Stimulated activated CD8-positive, alpha-beta memory T cell treated with anti-CD3 and anti-CD28 coated beads, Interleukin-4, amount 100 ng/mL, for 4 hours (primary cell): Measurements from ENCODE around the gene CCDC185.
"Not testable (repeated sequence)": the region's sequence is repeated elsewhere in the genome, so short reads cannot be mapped to it uniquely, and the experiment has no call there.

Experiments used
- DNase-seq, 2 donors: peaks; one replicate each; pipeline ENCODE4 v3.0.0-alpha.2; 2020; ENCODE audit warnings: low read depth in 2 of 2, low spot score in 1 of 2

Gene CCDC185

DNA sequence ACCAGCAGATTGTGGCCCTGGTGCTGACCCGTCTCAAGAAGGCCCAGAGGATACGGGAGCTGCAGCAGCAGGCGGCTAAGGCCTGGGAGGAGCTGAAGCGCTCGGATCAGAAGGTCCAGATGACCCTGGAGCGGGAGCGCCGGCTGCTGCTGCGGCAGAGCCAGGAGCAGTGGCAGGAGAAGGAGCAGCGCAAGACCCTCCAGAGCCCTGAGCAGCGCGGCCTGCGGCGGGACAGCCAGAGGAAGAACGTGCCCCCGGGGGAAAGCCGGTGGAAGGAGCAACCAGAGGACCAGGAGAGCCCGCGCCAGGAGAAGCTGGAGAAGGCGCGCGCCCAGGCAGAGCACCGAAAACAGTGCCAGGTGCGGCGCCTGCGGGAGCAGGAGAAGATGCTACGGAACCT lies 1.0 kb downstream of the CCDC185 start:
- no peak for DNase-seq

DNA sequence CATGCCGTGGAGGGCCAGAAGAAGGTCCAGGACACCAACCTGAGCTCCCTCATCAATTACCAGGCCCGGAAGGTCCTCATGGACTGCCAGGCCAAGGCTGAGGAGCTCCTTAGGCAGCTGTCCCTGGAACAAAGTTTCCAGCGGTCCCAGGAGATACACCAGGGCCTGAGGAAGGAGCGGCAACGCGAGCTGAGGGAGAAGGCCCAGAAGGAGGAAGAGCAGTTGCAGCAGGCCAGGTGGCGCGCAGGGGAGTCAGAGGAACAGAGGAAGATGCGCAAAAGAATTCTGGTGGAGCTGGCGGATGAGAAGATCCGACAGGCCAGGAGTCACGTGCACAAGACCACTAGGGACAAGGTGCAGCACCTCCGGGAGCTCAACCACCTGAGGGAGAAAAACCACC lies 1.5 kb downstream of the CCDC185 start:
- no peak for DNase-seq

DNA sequence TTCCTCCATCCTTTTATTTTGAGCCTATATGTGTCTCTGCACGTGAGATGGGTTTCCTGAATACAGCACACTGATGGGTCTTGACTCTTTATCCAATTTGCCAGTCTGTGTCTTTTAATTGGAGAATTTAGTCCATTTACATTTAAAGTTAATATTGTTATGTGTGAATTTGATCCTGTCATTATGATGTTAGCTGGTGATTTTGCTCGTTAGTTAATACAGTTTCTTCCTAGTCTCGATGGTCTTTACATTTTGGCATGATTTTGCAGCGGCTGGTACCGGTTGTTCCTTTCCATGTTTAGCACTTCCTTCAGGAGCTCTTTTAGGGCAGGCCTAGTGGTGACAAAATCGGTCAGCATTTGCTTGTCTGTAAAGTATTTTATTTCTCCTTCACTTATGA lies 6.2 kb downstream of the CCDC185 start:
- DNase-seq, result not testable (repeated sequence)

DNA sequence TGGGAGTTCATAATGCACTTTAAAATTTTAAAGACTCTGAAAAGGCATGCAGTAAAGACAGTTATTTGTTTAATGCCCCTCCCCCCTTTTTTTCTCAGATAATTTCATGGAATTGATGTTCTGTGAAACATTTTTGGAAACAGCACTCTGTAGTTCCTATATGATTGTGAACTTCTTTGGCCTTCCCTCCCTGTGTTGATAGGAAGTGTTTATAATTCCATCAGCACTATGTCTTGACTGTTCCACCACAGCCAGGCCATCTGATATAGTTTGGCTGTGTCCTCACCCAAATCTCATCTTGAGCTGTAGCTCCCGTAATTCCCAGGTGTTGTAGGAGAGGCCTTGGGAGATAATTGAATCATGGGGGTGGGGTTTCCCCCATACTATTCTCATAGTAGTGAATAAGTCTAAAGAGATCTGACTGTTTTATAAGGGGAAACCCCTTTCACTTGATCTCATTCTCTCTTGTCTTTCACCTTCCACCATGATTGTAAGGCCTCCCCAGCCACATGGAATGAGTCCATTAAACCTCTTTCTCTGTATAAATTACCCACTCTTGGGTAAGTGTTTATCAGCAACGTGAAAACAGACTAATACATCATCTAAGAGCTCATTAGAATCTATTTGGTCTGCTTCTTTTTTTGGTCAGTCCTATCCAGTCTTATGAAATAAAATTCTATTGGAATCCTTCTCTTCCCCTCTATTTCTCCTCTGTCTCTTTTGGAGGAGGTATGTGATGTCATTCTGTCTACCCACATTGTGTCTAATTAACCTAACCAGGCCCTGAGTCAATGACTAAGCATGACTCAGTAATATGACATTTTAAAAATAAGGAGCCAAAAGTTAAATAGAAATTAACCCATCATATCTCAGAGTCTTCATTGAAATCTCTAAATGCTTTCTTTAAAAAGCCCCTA lies 8.9 kb downstream of the CCDC185 start:
- no peak for DNase-seq

DNA sequence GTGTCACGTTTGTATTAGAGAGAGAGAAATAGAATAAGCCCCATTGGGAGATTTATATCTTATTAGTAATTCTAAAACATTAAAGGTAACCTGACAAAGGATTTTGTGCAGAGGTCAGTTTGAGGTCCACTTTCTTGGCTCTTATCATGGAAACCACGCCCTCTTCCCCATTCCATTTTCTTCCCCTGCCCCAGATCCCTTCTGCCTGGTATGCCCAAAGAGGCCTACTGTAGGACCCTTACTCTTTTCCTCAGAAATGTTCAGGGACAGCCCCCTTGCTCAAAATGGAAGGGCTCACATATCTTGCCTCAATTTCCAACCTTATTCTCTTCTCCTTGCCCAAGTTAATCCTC lies 9.6 kb downstream of the CCDC185 start:
- no peak for DNase-seq

DNA sequence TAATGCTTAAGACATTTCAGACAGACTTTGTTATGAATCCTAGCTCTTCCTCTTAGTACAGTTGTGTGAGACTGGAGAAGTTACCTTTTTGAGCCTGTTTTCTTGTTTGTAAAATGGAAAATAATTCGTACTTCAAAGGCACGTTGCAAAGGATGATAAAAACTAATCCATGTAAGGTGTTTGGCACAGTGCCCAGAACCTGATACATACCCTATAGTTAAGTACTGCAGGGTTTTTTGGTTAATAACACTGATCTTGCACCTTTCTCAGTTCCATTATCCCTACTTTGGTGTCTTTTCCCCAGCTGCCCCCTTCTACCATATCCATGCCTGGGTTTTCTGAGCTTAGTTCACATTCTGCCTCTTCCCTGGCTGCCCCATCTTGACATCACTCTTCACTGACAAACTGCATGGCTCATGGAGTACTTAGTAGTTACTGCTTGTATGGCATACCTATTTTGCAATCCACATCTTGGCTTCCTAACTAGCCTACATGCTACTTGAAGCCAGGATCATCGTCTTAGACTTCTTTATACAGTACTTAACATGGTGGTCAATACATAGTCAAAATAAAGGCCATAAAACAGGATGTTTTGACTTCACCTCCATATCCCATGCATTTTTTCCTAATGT lies 10.1 kb downstream of the CCDC185 start:
- no peak for DNase-seq

DNA sequence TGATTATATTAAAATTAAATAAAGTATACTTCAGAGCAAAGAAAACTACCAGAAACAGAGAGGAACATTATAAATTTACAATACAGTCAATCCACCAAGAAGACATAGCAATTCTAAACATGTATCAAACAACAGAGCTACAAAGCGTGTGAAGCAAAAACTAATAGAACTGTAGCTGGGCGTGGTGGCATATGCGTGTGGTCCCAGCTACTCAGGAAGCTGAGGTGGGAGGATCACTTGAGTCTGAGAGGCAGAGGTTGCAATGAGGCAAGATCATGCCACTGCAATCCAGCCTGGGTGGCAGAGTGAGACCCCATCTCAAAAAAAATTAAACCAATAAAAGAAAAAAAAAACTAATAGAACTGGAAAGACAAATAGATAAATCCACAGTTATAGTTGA lies 12.3 kb downstream of the CCDC185 start:
- DNase-seq, result no peak

DNA sequence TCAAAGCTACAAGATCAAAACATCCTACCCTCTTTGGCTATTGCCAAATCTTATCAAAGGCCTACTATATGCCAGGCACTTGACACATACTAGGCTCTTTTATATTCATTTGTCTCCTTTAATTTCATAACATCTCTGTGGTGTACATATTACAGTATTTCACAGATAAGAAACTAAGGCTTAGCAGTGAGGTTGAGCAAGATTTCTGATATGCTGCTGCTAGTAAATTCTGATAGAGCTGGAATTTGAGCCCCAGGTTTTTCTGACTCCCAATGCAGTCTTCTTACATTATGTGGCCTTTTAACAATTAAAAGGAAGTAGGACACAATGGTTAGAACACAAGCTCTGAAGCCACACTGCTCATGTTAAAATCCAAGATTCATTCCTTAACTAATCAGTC lies 16.8 kb downstream of the CCDC185 start:
- DNase-seq, result no peak

DNA sequence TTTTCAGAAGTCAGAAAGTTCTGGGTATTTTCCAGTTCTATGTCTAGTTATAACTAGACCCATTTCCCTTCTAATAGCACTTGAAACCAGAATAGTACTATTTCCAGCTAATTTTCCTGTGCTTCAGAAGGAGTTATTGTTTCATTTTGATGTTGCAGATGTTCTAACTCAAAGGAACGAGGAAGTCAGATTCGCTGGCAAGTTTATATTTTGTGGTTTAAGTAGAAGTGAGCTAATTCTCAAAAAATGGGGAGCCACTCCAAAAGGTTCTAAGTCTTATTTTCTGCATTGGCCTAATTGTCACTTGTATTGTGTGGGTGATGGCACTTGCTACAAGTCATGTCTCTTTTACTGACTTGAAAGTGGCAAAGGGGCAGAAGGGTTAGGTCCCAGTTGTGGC lies 18.1 kb downstream of the CCDC185 start:
- no peak for DNase-seq

DNA sequence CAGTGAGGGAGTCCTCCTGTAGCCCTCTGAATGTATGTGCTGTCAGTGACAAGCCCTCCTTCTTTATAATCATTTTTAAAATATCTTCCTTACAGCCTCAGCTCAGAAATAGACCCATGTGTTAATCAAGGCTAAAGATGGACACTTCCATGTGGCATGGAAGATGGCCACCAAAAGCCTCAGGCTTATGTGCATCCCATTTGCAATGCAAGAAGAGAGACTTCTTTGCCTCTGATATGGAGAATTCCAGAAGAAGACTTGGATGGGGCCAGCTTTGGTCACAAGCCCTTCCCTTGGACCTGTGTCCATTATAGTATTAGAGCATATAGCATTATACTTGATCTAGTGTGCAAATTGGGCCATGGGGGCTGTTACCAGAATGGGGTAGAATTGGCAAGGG lies 18.5 kb downstream of the CCDC185 start:
- no peak for DNase-seq

DNA sequence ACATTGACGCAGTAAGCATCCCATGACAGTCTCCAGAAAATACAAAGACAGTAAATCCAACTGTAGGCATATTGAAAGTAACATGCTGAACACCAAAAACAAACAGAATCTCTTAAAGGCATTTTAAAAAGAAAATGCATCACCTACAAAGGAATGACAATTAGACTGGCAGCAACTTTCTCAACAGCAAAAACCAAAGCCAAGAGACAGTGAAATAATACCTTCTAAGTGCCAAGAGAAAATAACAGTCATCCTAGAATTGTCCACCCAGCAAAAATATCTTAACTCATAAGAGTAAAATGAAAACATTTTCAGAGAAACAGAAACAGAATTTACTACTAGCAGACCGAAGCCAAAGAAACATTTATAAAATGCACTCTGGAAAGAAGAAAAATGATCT lies 20.0 kb downstream of the CCDC185 start:
- DNase-seq, result no peak

DNA sequence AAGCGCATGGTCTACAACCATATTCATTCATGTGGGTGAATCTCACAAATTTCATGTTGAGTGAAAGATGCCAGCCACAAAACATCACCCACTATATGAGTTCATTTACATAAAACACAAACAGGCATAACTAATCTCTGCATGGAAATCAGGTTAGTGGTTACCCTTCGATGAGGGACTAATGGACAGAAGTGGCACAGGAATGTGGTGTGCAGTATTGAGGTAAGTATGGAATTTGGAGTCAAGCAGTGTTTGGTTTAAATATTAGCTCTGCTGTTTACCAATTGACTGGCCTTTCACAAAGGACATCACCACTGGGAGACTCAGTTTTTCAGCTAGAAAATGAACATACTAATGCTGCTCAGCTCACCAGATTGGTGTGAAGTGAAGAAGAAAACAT lies 24.2 kb downstream of the CCDC185 start:
- no peak for DNase-seq

DNA sequence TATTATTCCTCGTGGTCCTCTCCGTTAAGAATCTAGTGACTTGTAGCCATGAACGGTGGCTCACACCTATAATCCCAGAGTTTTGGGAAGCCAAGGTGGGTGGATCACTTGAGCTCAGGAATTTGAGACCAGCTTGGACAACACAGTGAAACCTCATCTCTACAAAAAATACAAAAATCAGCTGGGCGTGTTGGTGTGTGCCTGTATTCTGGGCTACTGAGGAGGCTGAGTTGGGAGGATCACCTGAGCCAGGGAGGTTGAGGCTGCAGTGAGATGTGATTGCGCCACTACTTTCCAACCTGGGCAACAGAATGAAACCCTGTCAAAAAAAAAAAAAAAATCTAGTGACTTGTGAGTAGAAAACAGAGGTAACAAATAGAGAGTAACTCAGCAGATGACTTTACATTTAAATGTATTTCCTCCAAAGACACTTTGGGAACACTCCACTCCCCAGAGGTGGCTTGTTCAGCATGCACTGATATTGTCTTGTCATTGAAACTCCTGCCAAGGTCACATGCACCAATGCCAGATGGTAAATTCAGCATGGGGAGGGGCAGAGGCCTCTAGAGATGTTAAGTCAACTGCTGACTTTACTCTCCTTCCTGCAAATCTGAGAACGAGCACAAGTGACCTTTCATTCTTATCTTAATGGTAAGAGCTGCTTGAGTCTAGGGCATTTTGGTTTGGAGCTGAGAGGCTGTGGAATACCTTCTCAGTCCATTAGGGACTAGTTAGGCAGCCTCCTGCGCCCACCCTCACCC lies 24.9 kb downstream of the CCDC185 start:
- DNase-seq, result no peak

DNA sequence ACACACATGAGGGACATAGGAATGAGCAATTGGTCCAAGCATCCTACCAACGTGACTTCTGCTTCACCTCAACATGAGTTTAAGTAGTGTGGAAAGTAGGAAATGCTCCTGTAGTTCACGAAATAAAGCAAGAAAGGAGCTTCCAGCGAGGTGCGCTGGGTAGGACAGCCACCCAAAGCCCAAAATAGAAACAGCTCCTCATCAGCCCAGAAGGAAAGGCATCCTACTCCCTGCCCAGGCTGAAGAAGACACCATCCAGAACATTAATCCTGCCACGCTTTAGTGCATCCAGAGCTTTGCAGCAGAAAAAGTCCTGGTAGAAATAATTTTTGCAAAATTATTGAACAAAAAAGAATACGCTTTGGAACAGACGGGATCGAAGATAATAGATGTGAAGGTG lies 25.9 kb downstream of the CCDC185 start:
- DNase-seq, result no peak

DNA sequence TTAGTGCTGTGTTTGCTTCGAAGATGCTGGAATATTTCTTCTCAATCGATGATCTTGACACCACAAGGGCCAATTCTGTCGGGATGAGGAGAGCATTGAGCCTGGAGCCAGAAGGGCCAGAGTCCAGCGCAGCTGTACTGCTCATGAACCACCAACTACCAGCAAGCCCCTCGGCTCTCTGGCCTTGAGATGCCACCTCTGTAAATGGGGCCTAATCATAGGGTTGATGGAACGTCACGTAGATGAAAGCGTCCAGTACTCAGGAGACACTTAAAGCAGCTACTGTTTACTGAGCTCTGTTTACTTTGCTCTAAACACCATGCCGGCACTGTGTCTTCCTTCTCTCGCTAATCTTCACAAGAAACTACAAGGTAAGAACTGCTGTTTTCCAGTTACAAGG lies 26.3 kb downstream of the CCDC185 start:
- no peak for DNase-seq

DNA sequence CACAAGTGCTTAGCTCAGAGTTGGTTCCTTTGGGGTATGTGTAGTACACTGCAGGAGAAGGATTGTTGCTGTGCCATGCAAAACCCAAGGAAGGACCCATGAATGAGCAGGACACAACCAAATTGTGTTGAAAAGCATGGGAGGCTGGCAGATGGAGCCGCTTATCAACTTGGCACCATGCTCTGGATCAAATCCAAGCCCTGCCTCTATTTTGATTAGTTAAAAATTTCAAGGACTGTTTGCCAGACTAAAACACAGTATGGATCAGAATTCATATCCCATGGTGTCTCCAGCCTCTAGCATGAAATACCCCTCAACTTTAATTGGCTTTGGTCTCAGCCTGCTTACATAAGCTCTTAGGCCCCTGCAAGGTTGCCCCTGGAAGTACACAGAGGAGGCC lies 27.8 kb downstream of the CCDC185 start:
- DNase-seq, result no peak

DNA sequence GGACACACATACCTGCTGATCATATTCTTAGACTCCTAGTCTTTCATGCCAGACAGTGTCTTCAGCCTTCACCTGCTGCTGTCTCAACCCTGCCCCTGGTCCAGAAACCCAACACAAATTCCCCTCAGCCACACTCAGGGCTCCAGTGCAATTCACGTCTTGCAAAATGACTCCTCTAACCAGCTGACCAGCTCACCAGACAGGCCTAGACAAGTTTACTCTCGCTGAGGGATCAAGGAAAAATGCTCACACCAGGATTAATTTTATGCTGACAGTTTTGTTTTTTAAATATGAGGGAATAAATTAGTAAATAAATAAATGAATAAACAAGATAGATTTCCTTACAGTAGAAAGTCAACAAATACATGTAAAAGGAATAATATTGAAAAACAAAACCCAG lies 28.5 kb downstream of the CCDC185 start:
- no peak for DNase-seq

DNA sequence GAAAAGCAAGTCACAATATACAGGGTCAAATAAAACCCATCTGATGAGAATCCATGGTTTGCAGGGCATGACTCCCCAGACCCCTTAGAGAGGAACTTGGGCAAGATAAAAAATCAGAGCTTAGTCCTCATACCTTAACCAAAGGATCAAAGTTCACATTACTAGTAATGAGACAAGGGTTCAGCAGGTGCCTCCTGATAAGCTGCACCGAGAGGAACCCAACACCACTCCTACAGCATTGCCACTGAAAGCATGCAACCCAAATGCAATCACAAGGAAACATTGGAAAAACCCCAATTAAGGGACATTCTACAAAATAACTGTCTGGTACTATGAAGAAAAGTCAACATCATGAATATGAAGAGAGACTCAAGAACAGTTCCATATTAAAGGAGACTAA lies 29.7 kb downstream of the CCDC185 start:
- no peak for DNase-seq

DNA sequence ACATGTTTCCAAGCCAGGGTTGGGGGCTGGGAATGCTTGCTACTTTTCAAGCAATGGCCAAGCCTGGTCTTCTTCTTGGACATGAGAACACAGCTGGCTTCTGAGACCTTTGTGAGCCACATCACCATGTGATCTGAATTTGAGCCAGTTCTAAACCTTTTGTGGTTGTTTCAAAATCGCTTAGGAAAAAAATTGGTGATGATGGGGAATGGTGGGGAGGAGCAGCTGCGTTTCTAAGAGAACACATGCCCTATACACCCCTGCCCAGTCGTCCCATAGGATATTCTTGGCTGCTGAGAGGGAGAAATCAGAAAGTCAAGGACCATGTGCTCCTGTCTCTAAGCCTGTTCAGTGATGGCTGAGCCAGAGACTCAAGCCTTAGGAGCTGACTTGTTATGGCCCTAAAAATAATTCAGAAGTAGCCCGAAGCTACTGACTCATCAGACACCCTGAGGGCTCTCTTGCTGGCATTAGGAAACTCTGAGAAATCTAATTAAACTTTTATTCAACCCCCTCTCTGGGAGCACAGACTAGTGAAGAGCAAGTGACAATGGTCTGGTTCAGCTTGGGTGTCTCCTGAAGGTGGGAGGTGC lies 30.5 kb downstream of the CCDC185 start:
- DNase-seq, result no peak

DNA sequence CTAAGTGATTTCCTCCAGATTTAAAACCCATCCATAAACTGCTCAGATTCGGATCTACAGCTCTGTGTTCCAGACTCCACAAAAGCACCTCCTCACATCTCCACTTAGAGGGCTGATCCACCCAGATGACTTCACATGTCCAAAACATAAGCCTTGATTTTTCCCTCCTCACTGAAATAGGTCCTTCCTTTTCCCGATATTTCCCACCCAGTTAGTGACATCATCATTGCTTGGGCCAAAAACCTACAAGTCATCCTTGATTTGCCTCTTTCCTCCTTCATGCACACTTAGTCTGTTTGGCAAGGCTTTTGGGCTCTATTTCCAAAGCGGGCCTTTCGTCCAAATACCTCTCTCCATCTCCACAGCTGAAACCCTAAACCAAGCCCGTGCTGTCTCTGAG lies 32.3 kb downstream of the CCDC185 start:
- no peak for DNase-seq

DNA sequence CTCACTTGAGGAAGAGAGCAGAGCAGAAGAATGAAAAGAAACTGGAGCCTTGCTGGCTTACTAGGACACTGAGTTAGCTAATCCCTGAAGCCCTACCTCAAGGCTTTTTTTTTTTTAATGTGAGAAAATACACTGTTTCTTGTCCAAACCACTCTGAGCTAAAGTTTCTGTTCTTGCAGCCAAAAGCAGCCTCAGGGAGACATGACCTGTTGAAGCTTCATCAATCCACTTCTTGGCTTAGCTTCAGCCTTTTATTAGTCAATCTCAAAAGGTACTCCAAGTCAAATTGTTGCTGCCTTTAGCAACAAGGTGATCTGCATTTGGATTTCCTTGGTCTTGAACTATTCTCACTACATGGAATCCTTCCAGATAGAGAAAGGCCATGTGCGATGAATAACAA lies 33.7 kb downstream of the CCDC185 start:
- DNase-seq, result no peak

DNA sequence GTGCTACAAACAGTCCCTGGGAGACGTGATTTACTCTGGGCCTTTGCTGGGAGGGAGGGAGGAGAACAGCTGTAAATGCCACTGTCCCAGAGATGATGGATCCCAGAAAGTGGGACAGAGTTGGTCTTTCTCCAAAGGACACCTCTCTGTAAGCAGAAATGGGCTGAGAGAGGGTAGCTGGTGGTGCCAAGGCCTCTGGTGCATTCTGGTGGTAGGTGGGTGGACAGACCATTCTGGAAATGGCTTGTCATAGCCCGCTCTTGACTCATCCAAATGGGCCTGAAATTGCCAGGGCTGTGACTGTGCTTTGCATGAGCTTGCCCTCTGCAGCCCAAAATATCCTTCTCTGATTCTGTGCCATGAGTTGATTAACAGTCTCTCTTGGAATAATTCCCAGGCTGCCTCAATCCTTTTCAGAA lies 36.1 kb downstream of the CCDC185 start:
- no peak for DNase-seq
